Osteoblast (primary cell): ENCODE data around the gene DHRSX. TPM values are rescaled to one million over a fixed set of nuclear protein-coding genes. Genes with fewer than 3 reads are reported as not detected.

Experiments
- DNase-seq: peaks from one replicate; pipeline ENCODE4 v3.0.0; 2011; ENCODE audit warnings: low spot score, mixed read lengths; ENCODE audit not compliant: insufficient read length; ENCODE audit errors: missing footprints
- H2AFZ ChIP-seq: 2 replicates; pipeline ENCODE4 v1.6.0; 2011; ENCODE audit warnings: mild to moderate bottlenecking, low read length
- H3K27ac ChIP-seq: 2 replicates; pipeline ENCODE4 v1.5.1; 2011; ENCODE audit warnings: mild to moderate bottlenecking, low read depth, low read length, moderate library complexity
- H3K27me3 ChIP-seq: 2 replicates; pipeline ENCODE4 v1.6.0; 2012; ENCODE audit warnings: mild to moderate bottlenecking, control low read depth, inconsistent platforms, low read length, moderate library complexity; ENCODE audit not compliant: insufficient read depth
- H3K36me3 ChIP-seq: 2 replicates; pipeline ENCODE4 v1.5.1; 2011; ENCODE audit warnings: mild to moderate bottlenecking, low read length, control low read depth, moderate library complexity; ENCODE audit not compliant: insufficient read depth
- H3K4me1 ChIP-seq: 2 replicates; pipeline ENCODE4 v1.5.1; 2011; ENCODE audit warnings: mild to moderate bottlenecking, low read length, control low read depth, moderate library complexity; ENCODE audit not compliant: insufficient read depth
- H3K4me2 ChIP-seq: 2 replicates; pipeline ENCODE4 v1.6.0; 2011; ENCODE audit warnings: mild to moderate bottlenecking, low read length; ENCODE audit not compliant: insufficient read depth
- H3K4me3 ChIP-seq: fragments of 200-600 bp; sonication (generic); 3 replicates; pipeline ENCODE4 v1.5.1; 2012; ENCODE audit warnings: mild to moderate bottlenecking, low read length, inconsistent platforms; ENCODE audit not compliant: insufficient read depth
- H3K79me2 ChIP-seq: 2 replicates; pipeline ENCODE4 v1.6.0; 2012; ENCODE audit warnings: mild to moderate bottlenecking, low read length, control low read depth, inconsistent platforms; ENCODE audit not compliant: insufficient read depth
- H3K9me3 ChIP-seq: 2 replicates; pipeline ENCODE4 v1.5.1; 2011; ENCODE audit warnings: low read depth, low read length, control low read depth
- H4K20me1 ChIP-seq: 2 replicates; pipeline ENCODE4 v1.6.0; 2012; ENCODE audit warnings: mild to moderate bottlenecking, low read length, control low read depth; ENCODE audit not compliant: insufficient read depth
- CTCF ChIP-seq: IDR thresholded peaks from 2 replicates; pipeline ENCODE4 v1.5.1; 2011; ENCODE audit warnings: mild to moderate bottlenecking, low read depth, low read length, moderate library complexity; ENCODE audit errors: extremely low read depth
- total RNA-seq: library from RNA; depleted of rRNA; stranded (reverse); fragments of >200 nt; gene quantifications from 2 replicates; pipeline ENCODE4 v1.2.3, GENCODE V29; 2012

The DHRSX gene
- total RNA-seq, 1 donor = 37.6 TPM

- no peaks in the 10 kb centered on the region for H4K20me1 ChIP-seq
- no peaks in the 10 kb centered on the region for H3K4me1 ChIP-seq
- no peak overlapping the region for H3K27ac ChIP-seq
- TF ChIP-seq CTCF = no peak
- no peak overlapping the region for H3K4me3 ChIP-seq
- H3K9me3 ChIP-seq = no peaks in the 10 kb centered on the region
- H3K4me2 ChIP-seq = no peak overlapping the region
- H2AFZ ChIP-seq = no peak overlapping the region
- no peaks in the 10 kb centered on the region for H3K27me3 ChIP-seq
- DNase-seq = no peak
- H3K79me2 ChIP-seq = no peaks in the 10 kb centered on the region
- no peaks in the 10 kb centered on the region for H3K36me3 ChIP-seq
These were observed 166.5 kb downstream of the DHRSX start for GRCh38 chrX:2334237-2334636.

GRCh38 chrX:2332252-2332651, 168.5 kb downstream of the DHRSX start:
- no peak overlapping the region for H3K27ac ChIP-seq
- no peak overlapping the region for H3K4me2 ChIP-seq
- no peak overlapping the region for H3K4me3 ChIP-seq
- no peaks in the 10 kb centered on the region for H3K4me1 ChIP-seq
- no peaks in the 10 kb centered on the region for H4K20me1 ChIP-seq
- H2AFZ ChIP-seq = no peak overlapping the region
- no peaks in the 10 kb centered on the region for H3K36me3 ChIP-seq
- H3K9me3 ChIP-seq = no peaks in the 10 kb centered on the region
- H3K27me3 ChIP-seq = no peaks in the 10 kb centered on the region
- H3K79me2 ChIP-seq = no peaks in the 10 kb centered on the region
- no peak for TF ChIP-seq CTCF
- DNase-seq = no peak

GRCh38 chrX:2330910-2331309, 169.9 kb downstream of the DHRSX start:
- Histone ChIP-seq H3K9me3 (no peaks in the 10 kb centered on the region), H2AFZ (no peak overlapping the region), H3K36me3 (no peaks in the 10 kb centered on the region), H3K4me3 (no peak overlapping the region), H3K79me2 (no peaks in the 10 kb centered on the region), H3K4me1 (no peaks in the 10 kb centered on the region), H3K27ac (no peak overlapping the region), H3K27me3 (no peaks in the 10 kb centered on the region), H3K4me2 (no peak overlapping the region), H4K20me1 (no peaks in the 10 kb centered on the region)
- TF ChIP-seq CTCF = no peak
- no peak for DNase-seq

- TF ChIP-seq CTCF = no peak
- H3K79me2 ChIP-seq = no peaks in the 10 kb centered on the region
- no peak overlapping the region for H3K4me3 ChIP-seq
- no peak for DNase-seq
- H3K4me2 ChIP-seq = no peak overlapping the region
- H3K9me3 ChIP-seq = no peaks in the 10 kb centered on the region
- H3K27me3 ChIP-seq = no peaks in the 10 kb centered on the region
- H2AFZ ChIP-seq = no peak overlapping the region
- no peak overlapping the region for H3K27ac ChIP-seq
- no peaks in the 10 kb centered on the region for H3K4me1 ChIP-seq
- H3K36me3 ChIP-seq = no peaks in the 10 kb centered on the region
- H4K20me1 ChIP-seq = no peaks in the 10 kb centered on the region
These were observed 170.3 kb downstream of the DHRSX start for GRCh38 chrX:2330487-2330886.
